Breast epithelium (tissue), 4 donors: ENCODE data around the gene ZNF611. TPM values are rescaled to one million over a fixed set of nuclear protein-coding genes. Genes with fewer than 3 reads are reported as not detected.
"Not testable (repeated sequence)": the region's sequence is repeated elsewhere in the genome, so short reads cannot be mapped to it uniquely, and the experiment has no call there.

Source experiments
- DNase-seq, 2 donors: peaks; one replicate each; pipeline ENCODE4 v3.0.0-alpha.2; 2019; ENCODE audit warnings: low spot score in 2 of 2
- H3K27ac ChIP-seq, 2 donors: fragments of 200-600 bp; sonication (generic) in 1 of 2; one replicate each; pipeline ENCODE4 v1.5.1; 2016 to 2019; ENCODE audit warnings: mild to moderate bottlenecking in 1 of 2
- H3K27me3 ChIP-seq, 2 donors: fragments of 200-600 bp; sonication (generic) in 1 of 2; one replicate each; pipeline versions ENCODE4 v1.5.1 to v1.6.0; 2017 to 2019; ENCODE audit warnings: control low read depth in 1 of 2, mild to moderate bottlenecking in 1 of 2
- H3K36me3 ChIP-seq: fragments of 200-600 bp; one replicate; pipeline ENCODE4 v1.5.1; 2019
- H3K4me1 ChIP-seq, 2 donors: fragments of 200-600 bp; sonication (generic); one replicate each; pipeline ENCODE4 v1.5.1; 2016 to 2019; ENCODE audit warnings: control low read depth in 1 of 2
- H3K4me3 ChIP-seq, 3 donors: fragments of 200-600 bp; sonication (generic); 1 replicate in 2 of 3; 2 replicates in 1 of 3; pipeline ENCODE4 v1.5.1; 2016 to 2019; ENCODE audit warnings: mild to moderate bottlenecking in 3 of 3, moderate library complexity in 2 of 3
- H3K9me3 ChIP-seq, 2 donors: fragments of 200-600 bp; sonication (generic) in 1 of 2; one replicate each; pipeline ENCODE4 v1.5.1; 2016 to 2019; ENCODE audit warnings: control low read depth in 1 of 2
- CTCF ChIP-seq, 3 donors: fragments of 450-650 bp; IDR thresholded peaks; one replicate each; pipeline ENCODE4 v1.5.1; 2016 to 2017; ENCODE audit warnings: antibody characterized with exemption in 3 of 3, mild to moderate bottlenecking in 3 of 3, moderate library complexity in 3 of 3
- POLR2A ChIP-seq: fragments of 450-650 bp; IDR thresholded peaks from one replicate; pipeline ENCODE4 v1.6.1; 2016; ENCODE audit warnings: antibody characterized with exemption, mild to moderate bottlenecking, moderate library complexity
- POLR2AphosphoS5 ChIP-seq, 3 donors: sonication (generic); formaldehyde crosslinking; IDR thresholded peaks; one replicate each; pipeline ENCODE4 v1.6.1; 2017; ENCODE audit warnings: antibody characterized with exemption in 3 of 3
- intact Hi-C: fragments of 100-400 bp; cut with DNase I; formaldehyde crosslinking; loops from one replicate; pipeline ENCODE4 v1.15.1; 2023; ENCODE audit warnings: low total_unique reads
- total RNA-seq, 3 donors: library from RNA; depleted of rRNA; stranded (reverse); fragments of >200 nt; gene quantifications; one replicate each; pipeline ENCODE4 v1.1.0, GENCODE V29; 2016

The ZNF611 gene
- total RNA-seq, 3 donors from 2014 or later = 11.8 to 23.0 (median 16.7) TPM

GRCh38 chr19:52724701-52725514, 9.9 kb downstream of the ZNF611 start:
- H3K36me3 ChIP-seq = no peaks in the 10 kb centered on the region
- peaks cover 0 to 5% of the 10 kb centered on the region in 2 donors for H3K9me3 ChIP-seq
- intact Hi-C loops = no loop called here
- TF ChIP-seq CTCF (IDR thresholded peaks at IDR 0.05) (no peak), POLR2AphosphoS5 (IDR thresholded peaks at IDR 0.05) (no peak), POLR2A (no peak)
- H3K27ac ChIP-seq = no peak overlapping the region
- H3K4me3 ChIP-seq = no peak overlapping the region
- no peaks in the 10 kb centered on the region for H3K4me1 ChIP-seq
- no peak for DNase-seq
- H3K27me3 ChIP-seq = no peaks in the 10 kb centered on the region

DNA sequence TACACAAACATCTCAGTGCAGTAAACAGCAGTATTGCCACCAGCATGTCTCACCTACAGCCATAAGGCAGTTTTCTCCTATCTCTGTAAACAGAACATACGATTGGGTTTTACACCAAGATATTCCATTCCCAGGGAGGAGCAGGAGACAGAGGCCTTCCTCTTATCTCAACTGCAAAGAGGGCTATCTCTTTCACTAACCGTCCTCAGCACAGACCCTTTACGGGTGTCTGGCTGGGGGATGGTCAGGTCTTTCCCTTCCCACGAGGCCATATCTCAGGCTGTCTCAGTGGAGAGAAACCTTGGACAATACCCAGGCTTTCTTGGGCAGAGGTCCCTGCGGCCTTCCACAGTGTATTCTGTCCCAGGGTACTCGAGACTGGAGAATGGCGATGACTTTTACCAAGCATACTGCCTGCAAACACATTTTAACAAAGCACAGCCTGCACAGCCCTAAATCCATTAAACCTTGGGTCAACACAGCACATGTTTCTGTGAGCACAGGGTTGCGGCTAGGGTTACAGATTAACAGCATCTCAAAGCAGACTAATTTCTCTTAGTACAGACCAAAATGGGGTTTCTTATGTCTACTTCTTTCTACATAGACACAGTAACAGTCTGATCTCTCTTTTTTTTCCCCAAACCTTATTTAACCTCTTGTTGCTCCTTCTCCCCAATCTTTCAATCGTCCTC, 10.8 kb downstream of the ZNF611 start:
- H3K36me3 ChIP-seq, H3K4me3 ChIP-seq, intact Hi-C loops, H3K9me3 ChIP-seq, H3K27ac ChIP-seq, H3K4me1 ChIP-seq, DNase-seq, H3K27me3 ChIP-seq: not testable (repeated sequence)

DNA sequence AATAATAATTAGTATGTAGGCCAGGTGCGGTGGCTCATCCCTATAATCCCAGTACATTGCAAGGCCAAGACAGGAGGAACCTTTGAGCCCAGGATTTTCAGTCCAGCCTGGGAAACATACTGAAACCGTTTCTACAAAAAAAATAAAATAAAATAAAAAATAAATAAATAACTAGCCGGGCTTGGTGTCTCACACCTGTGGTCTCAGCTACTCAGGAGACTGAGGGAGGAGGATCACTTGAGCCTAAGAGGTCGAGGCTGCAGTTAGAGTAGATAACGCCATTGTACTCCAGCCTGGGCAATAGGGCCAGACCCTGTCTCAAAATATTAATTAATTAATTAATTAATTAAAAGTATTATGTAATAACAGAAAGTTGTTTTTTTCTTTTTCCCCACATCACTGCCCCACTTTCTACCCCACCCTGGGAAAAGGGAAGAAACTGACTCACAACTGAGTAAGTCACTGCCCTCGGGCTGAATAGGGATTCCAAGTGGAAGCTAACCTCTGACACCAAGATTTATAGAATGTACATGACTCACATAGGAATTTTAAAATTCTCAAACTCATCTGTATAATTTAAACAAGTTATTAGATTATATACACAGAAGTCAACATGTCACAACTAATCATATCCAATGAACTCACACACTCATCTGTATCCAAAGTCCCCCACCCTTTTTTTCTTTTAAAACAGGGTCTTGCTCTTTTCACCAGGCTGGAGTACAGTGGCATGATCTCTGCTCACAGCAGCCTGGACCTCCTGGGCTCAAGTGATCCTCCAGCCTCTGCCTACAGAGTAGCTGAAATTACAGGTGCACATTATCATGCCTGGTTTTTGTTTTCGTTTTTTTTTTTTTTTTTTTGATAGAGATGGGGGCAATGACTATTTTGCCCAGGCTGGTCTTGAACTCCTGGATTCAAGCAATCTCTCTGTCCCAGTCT, 12.5 kb downstream of the ZNF611 start:
- H3K27me3 ChIP-seq = no peaks in the 10 kb centered on the region
- no peak for DNase-seq
- no peaks in the 10 kb centered on the region for H3K4me1 ChIP-seq
- H3K9me3 ChIP-seq = peaks cover 0 to 5% of the 10 kb centered on the region in 2 donors
- H3K27ac ChIP-seq = no peak overlapping the region
- H3K4me3 ChIP-seq = no peak overlapping the region
- intact Hi-C loops = no loop called here
- TF ChIP-seq CTCF (IDR thresholded peaks at IDR 0.05) (no peak), POLR2A (no peak), POLR2AphosphoS5 (IDR thresholded peaks at IDR 0.05) (no peak)
- H3K36me3 ChIP-seq = no peaks in the 10 kb centered on the region

- H3K9me3 ChIP-seq, H3K4me1 ChIP-seq, H3K36me3 ChIP-seq, H3K27ac ChIP-seq, intact Hi-C loops, H3K4me3 ChIP-seq, DNase-seq, H3K27me3 ChIP-seq: not testable (repeated sequence)
Measured at GRCh38 chr19:52720541-52720940, 14.3 kb downstream of the ZNF611 start.

- intact Hi-C loops = loop anchor here (5.0 kb wide), 1 partner anchor 1441 kb away; the partner anchor contains the start of gene LENG1
- TF ChIP-seq POLR2A (no peak), CTCF (IDR thresholded peaks at IDR 0.05) (no peak), POLR2AphosphoS5 (IDR thresholded peaks at IDR 0.05) (no peak)
- Histone ChIP-seq H3K27me3 (no peaks in the 10 kb centered on the region), H3K4me1 (no peaks in the 10 kb centered on the region), H3K9me3 (peaks cover 0 to 5% of the 10 kb centered on the region in 2 donors), H3K4me3 (no peak overlapping the region), H3K36me3 (no peaks in the 10 kb centered on the region), H3K27ac (no peak overlapping the region)
- no peak for DNase-seq
Measured at GRCh38 chr19:52716522-52716921, 18.3 kb downstream of the ZNF611 start.

GRCh38 chr19:52715902-52716301, 18.9 kb downstream of the ZNF611 start:
- DNase-seq, H3K4me1 ChIP-seq, H3K27ac ChIP-seq, H3K4me3 ChIP-seq, H3K9me3 ChIP-seq, H3K36me3 ChIP-seq, H3K27me3 ChIP-seq: not testable (repeated sequence)
- intact Hi-C loops = loop anchor here (5.0 kb wide), 1 partner anchor 1441 kb away; the partner anchor contains the start of gene LENG1

DNA sequence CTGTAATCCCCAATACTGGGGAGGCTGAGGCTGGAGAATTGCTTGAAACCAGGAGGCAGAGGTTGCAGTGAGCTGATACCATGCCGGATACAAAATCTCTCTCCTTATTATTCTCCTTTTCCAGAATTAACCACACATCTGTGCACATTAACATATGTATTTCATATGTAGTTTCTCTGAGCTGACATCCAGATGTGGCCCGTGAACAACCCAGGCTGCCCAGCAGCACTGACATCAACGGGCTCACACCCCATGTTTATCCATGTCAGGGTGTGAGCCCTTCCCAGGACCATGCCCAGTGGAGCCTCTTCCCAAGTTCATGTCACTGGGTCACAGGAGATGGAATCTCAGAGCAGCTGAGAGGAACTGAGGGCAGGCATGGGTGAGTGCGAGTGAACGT, 19.5 kb downstream of the ZNF611 start:
- H3K9me3 ChIP-seq, H3K27ac ChIP-seq, H3K4me3 ChIP-seq, H3K36me3 ChIP-seq, H3K4me1 ChIP-seq, DNase-seq, H3K27me3 ChIP-seq: not testable (repeated sequence)
- intact Hi-C loops = loop anchor here (5.0 kb wide), 1 partner anchor 1442 kb away; the partner anchor contains the start of gene LENG1

- H3K27me3 ChIP-seq, H3K9me3 ChIP-seq, H3K4me1 ChIP-seq, DNase-seq, H3K4me3 ChIP-seq, H3K36me3 ChIP-seq, H3K27ac ChIP-seq, intact Hi-C loops: not testable (repeated sequence)
Measured at GRCh38 chr19:52713051-52713450, 21.8 kb downstream of the ZNF611 start.

DNA sequence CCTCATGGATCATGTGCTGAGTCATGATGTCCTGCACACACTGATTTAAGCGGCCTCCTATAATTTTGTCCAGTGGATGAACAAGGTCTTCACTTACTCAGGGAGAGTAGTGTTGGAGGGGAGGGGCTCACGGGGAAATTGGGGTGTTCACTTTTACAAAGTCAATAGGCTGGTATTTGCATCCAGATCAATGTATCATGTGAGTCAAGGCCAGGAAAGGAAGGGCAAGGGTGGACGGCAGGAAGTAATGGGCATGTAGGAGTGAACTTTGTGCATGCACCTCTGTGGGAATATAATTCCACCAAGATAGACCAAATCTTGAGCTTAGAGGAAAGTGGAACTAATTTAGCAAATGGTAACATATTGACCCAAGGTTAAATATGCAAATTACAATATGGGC, 23.2 kb downstream of the ZNF611 start:
- DNase-seq, H3K4me3 ChIP-seq, H3K4me1 ChIP-seq, H3K27me3 ChIP-seq, H3K27ac ChIP-seq, H3K36me3 ChIP-seq, intact Hi-C loops: not testable (repeated sequence)
- peaks cover 0 to 16% of the 10 kb centered on the region in 2 donors for H3K9me3 ChIP-seq
